HepG2 (cell line): ENCODE data around the gene FBXO24. TPM values are rescaled to one million over a fixed set of nuclear protein-coding genes. Genes with fewer than 3 reads are reported as not detected.

Source experiments
- HMGXB4 ChIP-seq, 2 experiments: sonication (generic) in 1 of 2; formaldehyde crosslinking in 1 of 2; IDR thresholded peaks; 2 replicates each; pipeline versions ENCODE4 v1.4.0 to v1.6.1; 2018 to 2020; ENCODE audit warnings: missing genetic modification reagents in 2 of 2, borderline replicate concordance in 1 of 2, low read depth in 1 of 2, mild to moderate bottlenecking in 1 of 2, missing biosample characterization in 1 of 2
- HNRNPH1 ChIP-seq: fragments of 200-400 bp; formaldehyde crosslinking; optimal IDR thresholded peaks from 2 replicates; pipeline ENCODE3; 2017; ENCODE audit warnings: mild to moderate bottlenecking, low read depth, low read length
- KDM2A ChIP-seq: sonication (generic); formaldehyde crosslinking; IDR thresholded peaks from 2 replicates; pipeline ENCODE4 v1.4.0; 2020; ENCODE audit warnings: low read depth, missing genetic modification reagents, borderline replicate concordance
- NR1H2 ChIP-seq: sonication (generic); formaldehyde crosslinking; IDR thresholded peaks from 2 replicates; pipeline ENCODE4 v1.8.1; 2022; ENCODE audit warnings: low read depth, missing genetic modification reagents, borderline replicate concordance
- PHF5A ChIP-seq: IDR thresholded peaks from one replicate; pipeline ENCODE4 v1.6.1; 2018; ENCODE audit warnings: low read depth, missing genetic modification reagents; ENCODE audit not compliant: unreplicated experiment
- SALL1 ChIP-seq: sonication (generic); formaldehyde crosslinking; IDR thresholded peaks from 2 replicates; pipeline ENCODE4 v1.8.0; 2022; ENCODE audit warnings: mild to moderate bottlenecking, missing genetic modification reagents
- SNAI1 ChIP-seq: sonication (generic); formaldehyde crosslinking; IDR thresholded peaks from 2 replicates; pipeline ENCODE4 v1.5.0; 2020; ENCODE audit warnings: mild to moderate bottlenecking, missing genetic modification reagents, borderline replicate concordance
- SRF ChIP-seq: IDR thresholded peaks from 2 replicates; pipeline ENCODE4 v1.6.1; 2011; ENCODE audit warnings: mild to moderate bottlenecking, low read depth, low read length, moderate library complexity
- TERF1 ChIP-seq: sonication (generic); formaldehyde crosslinking; IDR thresholded peaks from 2 replicates; pipeline ENCODE4 v1.8.0; 2022; ENCODE audit warnings: mild to moderate bottlenecking, missing genetic modification reagents, moderate library complexity
- ZHX1 ChIP-seq: sonication (generic); formaldehyde crosslinking; IDR thresholded peaks from 2 replicates; pipeline ENCODE4 v1.8.1; 2022; ENCODE audit warnings: low read depth, mild to moderate bottlenecking, missing genetic modification reagents
- ZNF343 ChIP-seq: sonication (generic); formaldehyde crosslinking; IDR thresholded peaks from 2 replicates; pipeline ENCODE4 v1.4.0; 2020; ENCODE audit warnings: mild to moderate bottlenecking, missing genetic modification reagents
- ZNF556 ChIP-seq: sonication (generic); formaldehyde crosslinking; IDR thresholded peaks from 2 replicates; pipeline ENCODE4 v1.4.0; 2020; ENCODE audit warnings: mild to moderate bottlenecking, missing genetic modification reagents, borderline replicate concordance
- ZNF577 ChIP-seq: sonication (generic); formaldehyde crosslinking; IDR thresholded peaks from 2 replicates; pipeline ENCODE4 v1.4.0; 2020; ENCODE audit warnings: mild to moderate bottlenecking, low read depth, missing genetic modification reagents, borderline replicate concordance
- ZNF788 ChIP-seq: sonication (generic); formaldehyde crosslinking; IDR thresholded peaks from 2 replicates; pipeline ENCODE4 v1.5.0; 2020; ENCODE audit warnings: mild to moderate bottlenecking, missing genetic modification reagents, borderline replicate concordance
- ZNF816 ChIP-seq: sonication (generic); formaldehyde crosslinking; IDR thresholded peaks from 2 replicates; pipeline ENCODE4 v1.8.0; 2022; ENCODE audit warnings: missing genetic modification reagents, mild to moderate bottlenecking, borderline replicate concordance
- polyA plus RNA-seq, 8 experiments: library from polyadenylated mRNA; depleted of rRNA in 3 of 8; stranded (reverse) in 7 of 8; unstranded in 1 of 8; fragments of >200 nt; fragmentation: Illumina TruSeq in 4 of 8; extraction: Trizol in 4 of 8; gene quantifications; 2 replicates each; pipeline versions ENCODE4 v1.2.1 to v1.2.3, GENCODE V29; 2011 to 2016; ENCODE audit warnings: low read depth in 4 of 8, missing spikeins in 1 of 8, mixed read lengths in 1 of 8; ENCODE audit not compliant: insufficient read depth in 1 of 8
- total RNA-seq, 5 experiments: library from RNA; depleted of rRNA; stranded (reverse); fragments of >200 nt; fragmentation: Illumina TruSeq; extraction: Trizol; gene quantifications; 2 replicates each; pipeline ENCODE4 v1.2.3, GENCODE V29; 2016; ENCODE audit warnings: low read depth in 1 of 5
- TF ChIP-seq, protein P1 (sequence below): sonication (generic); formaldehyde crosslinking; IDR thresholded peaks from 2 replicates; pipeline ENCODE4 v1.9.0; 2021; ENCODE audit warnings: missing genetic modification reagents, mild to moderate bottlenecking, borderline replicate concordance
- TF ChIP-seq, protein P2 (sequence below): sonication (generic); formaldehyde crosslinking; IDR thresholded peaks from 2 replicates; pipeline ENCODE4 v1.4.0; 2020; ENCODE audit warnings: missing genetic modification reagents

The FBXO24 gene
- total and polyA plus RNA-seq, 2 of the 13 experiments (the other 11 are each of a cell fraction or from before 2014, with no cell fraction given) = 0.20 to 0.55 TPM

DNA sequence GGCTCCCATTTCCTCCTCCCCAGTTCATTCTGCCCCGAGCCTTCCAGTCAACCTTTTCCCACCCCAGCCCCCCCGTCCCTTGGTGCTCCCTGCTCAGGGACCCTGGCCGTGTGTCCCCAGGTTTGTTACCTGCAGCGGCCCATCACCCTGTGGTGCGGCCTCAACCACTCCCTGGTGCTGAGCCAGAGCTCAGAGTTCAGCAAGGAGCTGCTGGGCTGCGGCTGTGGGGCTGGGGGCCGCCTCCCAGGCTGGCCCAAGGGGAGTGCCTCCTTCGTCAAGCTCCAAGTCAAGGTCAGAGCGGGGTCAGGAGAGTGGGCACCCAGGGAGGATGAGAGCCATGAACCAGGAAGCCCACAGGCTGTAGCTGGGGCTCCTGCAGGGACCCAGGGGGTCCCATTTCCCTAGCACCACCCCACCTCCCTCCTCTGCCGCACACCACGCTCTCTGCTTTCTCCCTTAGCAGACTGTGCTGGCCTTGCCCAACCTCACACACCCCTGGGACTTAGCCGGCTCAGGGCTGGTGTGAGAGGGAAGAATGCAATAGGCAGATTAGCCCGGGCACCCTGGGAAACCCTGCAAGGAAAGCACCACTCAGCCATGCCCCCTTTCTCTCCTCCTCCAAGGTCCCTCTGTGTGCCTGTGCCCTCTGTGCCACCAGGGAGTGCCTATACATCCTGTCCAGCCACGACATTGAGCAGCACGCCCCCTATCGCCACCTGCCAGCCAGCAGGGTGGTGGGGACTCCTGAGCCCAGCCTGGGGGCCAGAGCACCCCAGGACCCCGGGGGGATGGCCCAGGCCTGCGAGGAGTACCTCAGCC, 14.0 kb downstream of the FBXO24 start (continued):
- TF ChIP-seq HNRNPH1 = no peak
- no peak for TF ChIP-seq NR1H2
- TF ChIP-seq TERF1 (CRISPR knock-in tag) = no peak
- TF ChIP-seq ZNF577 (CRISPR knock-in tag) = no peak
- TF ChIP-seq, protein P1, sequence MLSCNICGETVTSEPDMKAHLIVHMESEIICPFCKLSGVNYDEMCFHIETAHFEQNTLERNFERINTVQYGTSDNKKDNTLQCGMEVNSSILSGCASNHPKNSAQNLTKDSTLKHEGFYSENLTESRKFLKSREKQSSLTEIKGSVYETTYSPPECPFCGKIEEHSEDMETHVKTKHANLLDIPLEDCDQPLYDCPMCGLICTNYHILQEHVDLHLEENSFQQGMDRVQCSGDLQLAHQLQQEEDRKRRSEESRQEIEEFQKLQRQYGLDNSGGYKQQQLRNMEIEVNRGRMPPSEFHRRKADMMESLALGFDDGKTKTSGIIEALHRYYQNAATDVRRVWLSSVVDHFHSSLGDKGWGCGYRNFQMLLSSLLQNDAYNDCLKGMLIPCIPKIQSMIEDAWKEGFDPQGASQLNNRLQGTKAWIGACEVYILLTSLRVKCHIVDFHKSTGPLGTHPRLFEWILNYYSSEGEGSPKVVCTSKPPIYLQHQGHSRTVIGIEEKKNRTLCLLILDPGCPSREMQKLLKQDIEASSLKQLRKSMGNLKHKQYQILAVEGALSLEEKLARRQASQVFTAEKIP (CRISPR knock-in tag) = no peak
- TF ChIP-seq HMGXB4 (CRISPR knock-in tag; IDR thresholded peaks at IDR 0.05; ENCODE audit: borderline replicate concordance in 1 of 2, low read depth in 1 of 2) = 0 out of 4 replicates have a peak, but pooled peaks have one; percentile 34 to 45
- no peak for TF ChIP-seq ZNF556 (CRISPR knock-in tag)
- TF ChIP-seq ZNF788 (CRISPR knock-in tag) = no peak
- no peak for TF ChIP-seq SRF
- TF ChIP-seq ZHX1 (CRISPR knock-in tag) = no peak
- TF ChIP-seq, protein P2, sequence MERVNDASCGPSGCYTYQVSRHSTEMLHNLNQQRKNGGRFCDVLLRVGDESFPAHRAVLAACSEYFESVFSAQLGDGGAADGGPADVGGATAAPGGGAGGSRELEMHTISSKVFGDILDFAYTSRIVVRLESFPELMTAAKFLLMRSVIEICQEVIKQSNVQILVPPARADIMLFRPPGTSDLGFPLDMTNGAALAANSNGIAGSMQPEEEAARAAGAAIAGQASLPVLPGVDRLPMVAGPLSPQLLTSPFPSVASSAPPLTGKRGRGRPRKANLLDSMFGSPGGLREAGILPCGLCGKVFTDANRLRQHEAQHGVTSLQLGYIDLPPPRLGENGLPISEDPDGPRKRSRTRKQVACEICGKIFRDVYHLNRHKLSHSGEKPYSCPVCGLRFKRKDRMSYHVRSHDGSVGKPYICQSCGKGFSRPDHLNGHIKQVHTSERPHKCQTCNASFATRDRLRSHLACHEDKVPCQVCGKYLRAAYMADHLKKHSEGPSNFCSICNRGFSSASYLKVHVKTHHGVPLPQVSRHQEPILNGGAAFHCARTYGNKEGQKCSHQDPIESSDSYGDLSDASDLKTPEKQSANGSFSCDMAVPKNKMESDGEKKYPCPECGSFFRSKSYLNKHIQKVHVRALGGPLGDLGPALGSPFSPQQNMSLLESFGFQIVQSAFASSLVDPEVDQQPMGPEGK (CRISPR knock-in tag) = peak; percentile 50
- no peak for TF ChIP-seq ZNF343
- 0 out of 2 replicates have a peak, but pooled peaks have one; percentile 25 for TF ChIP-seq KDM2A
- no peak for TF ChIP-seq PHF5A (CRISPR knock-in tag)
- no peak for TF ChIP-seq SNAI1 (CRISPR knock-in tag)
- 0 out of 2 replicates have a peak, but pooled peaks have one; percentile 10 for TF ChIP-seq SALL1 (CRISPR knock-in tag)
- no peak for TF ChIP-seq ZNF816 (CRISPR knock-in tag)
